H1 (cell line): ENCODE data around the gene PIGU. TPM values are rescaled to one million over a fixed set of nuclear protein-coding genes. Genes with fewer than 3 reads are reported as not detected.

ENCODE experiments used
- CTCF ChIA-PET: fragments of 300-600 bp; sonication (Branson Sonifier 250); formaldehyde crosslinking; loops from one replicate; lab custom pipeline; 2021; ENCODE audit not compliant: partially characterized antibody; lab: Charles Lee
- POLR2A ChIA-PET: fragments of 300-600 bp; sonication (Branson Sonifier 250); formaldehyde crosslinking; loops from one replicate; lab custom pipeline; 2021; ENCODE audit warnings: inconsistent platforms; ENCODE audit not compliant: partially characterized antibody; lab: Charles Lee
- DNase-seq, 2 experiments: peaks; one replicate each; pipeline versions ENCODE4 v3.0.0 to v3.0.0-alpha.2; 2010 to 2022; ENCODE audit warnings: low spot score in 2 of 2, low read depth in 1 of 2, mixed read lengths in 1 of 2
- FAIRE-seq: peaks from 2 replicates; lab custom pipeline; 2011; peaks lifted over from hg19 to GRCh38; lab: Jason Lieb, UNC
- H2AFZ ChIP-seq: 2 replicates; pipeline ENCODE4 v1.8.1; 2012; ENCODE audit warnings: low read length, inconsistent platforms
- H2AK5ac ChIP-seq: 2 replicates; pipeline ENCODE4 v1.6.1; 2013; ENCODE audit warnings: low read depth, low read length
- H2BK120ac ChIP-seq: replicated peaks from 2 replicates; pipeline ENCODE3; 2013; ENCODE audit warnings: low read depth, low read length, inconsistent platforms
- H2BK12ac ChIP-seq: 2 replicates; pipeline ENCODE4 v1.6.1; 2013; ENCODE audit warnings: low read depth, low read length
- H2BK15ac ChIP-seq: 2 replicates; pipeline ENCODE4 v1.6.1; 2013; ENCODE audit warnings: low read length
- H2BK20ac ChIP-seq: 2 replicates; pipeline ENCODE4 v1.6.1; 2013; ENCODE audit warnings: low read length
- H2BK5ac ChIP-seq: 2 replicates; pipeline ENCODE4 v1.6.1; 2013; ENCODE audit warnings: low read depth, low read length
- H3K14ac ChIP-seq: 2 replicates; pipeline ENCODE4 v1.6.1; 2013; ENCODE audit warnings: inconsistent platforms; ENCODE audit not compliant: insufficient read length
- H3K18ac ChIP-seq: 2 replicates; pipeline ENCODE4 v1.6.1; 2013; ENCODE audit warnings: low read length; ENCODE audit errors: extremely low read depth
- H3K23ac ChIP-seq: 2 replicates; pipeline ENCODE4 v1.6.1; 2013; ENCODE audit warnings: inconsistent platforms; ENCODE audit not compliant: insufficient read length
- H3K23me2 ChIP-seq: 2 replicates; pipeline ENCODE4 v1.6.1; 2013; ENCODE audit warnings: low read depth, low read length
- H3K27ac ChIP-seq: 2 replicates; pipeline ENCODE4 v1.6.1; 2011; ENCODE audit warnings: low read depth, low read length, inconsistent platforms
- H3K27me3 ChIP-seq, 4 experiments: replicated peaks in 1 of 4; 1 replicate in 1 of 4; 2 replicates in 3 of 4; pipeline versions ENCODE4 v1.6.1 to v1.8.1; 2011 to 2013; ENCODE audit warnings: low read length in 3 of 4, mild to moderate bottlenecking in 3 of 4, inconsistent platforms in 2 of 4, mixed read lengths in 2 of 4, moderate library complexity in 1 of 4; ENCODE audit not compliant: control insufficient read depth in 3 of 4, insufficient read depth in 3 of 4; ENCODE audit errors: extremely low read depth in 1 of 4
- H3K36me3 ChIP-seq, 4 experiments: 2 replicates each; pipeline versions ENCODE4 v1.6.1 to v1.8.1; 2011 to 2013; ENCODE audit warnings: mild to moderate bottlenecking in 4 of 4, low read length in 3 of 4, moderate library complexity in 2 of 4, control low read depth in 1 of 4, inconsistent platforms in 1 of 4; ENCODE audit not compliant: insufficient read depth in 4 of 4, control insufficient read depth in 2 of 4
- H3K4ac ChIP-seq: replicated peaks from 2 replicates; pipeline ENCODE3; 2013; ENCODE audit warnings: low read length, low read depth, mixed read lengths, inconsistent platforms; ENCODE audit not compliant: insufficient read length
- H3K4me1 ChIP-seq, 4 experiments: replicated peaks in 1 of 4; 1 replicate in 1 of 4; 2 replicates in 3 of 4; pipeline versions ENCODE4 v1.6.1 to v1.8.1; 2011 to 2013; ENCODE audit warnings: low read length in 3 of 4, inconsistent platforms in 2 of 4, mixed read lengths in 1 of 4; ENCODE audit not compliant: insufficient read depth in 4 of 4, control insufficient read depth in 3 of 4
- H3K4me2 ChIP-seq, 2 experiments: 2 replicates each; pipeline versions ENCODE4 v1.6.1 to v1.8.1; 2011 to 2013; ENCODE audit warnings: low read depth in 2 of 2, low read length in 2 of 2, control low read depth in 1 of 2, inconsistent platforms in 1 of 2, mild to moderate bottlenecking in 1 of 2; ENCODE audit not compliant: insufficient read depth in 1 of 2
- H3K4me3 ChIP-seq, 4 experiments: fragments of 200-600, 300-600 bp in 1 of 4; sonication (generic), shearing (Covaris generic), sonication (Bioruptor Twin) in 1 of 4; 2 replicates each; pipeline versions ENCODE4 v1.5.1 to v1.8.1; 2011 to 2016; ENCODE audit warnings: low read length in 4 of 4, low read depth in 3 of 4, control low read depth in 2 of 4, inconsistent platforms in 2 of 4, mild to moderate bottlenecking in 2 of 4, mixed read lengths in 1 of 4, moderate library complexity in 1 of 4; ENCODE audit not compliant: insufficient read depth in 2 of 4; ENCODE audit errors: extremely low read depth in 1 of 4
- H3K56ac ChIP-seq: replicated peaks from 2 replicates; pipeline ENCODE3; 2013; ENCODE audit warnings: low read depth, mild to moderate bottlenecking, mixed read lengths, low read length, inconsistent platforms; ENCODE audit not compliant: insufficient read length
- H3K79me1 ChIP-seq: 2 replicates; pipeline ENCODE4 v1.6.1; 2013; ENCODE audit warnings: low read depth, low read length, control low read depth
- H3K79me2 ChIP-seq, 2 experiments: 2 replicates each; pipeline versions ENCODE4 v1.6.1 to v1.8.1; 2012 to 2013; ENCODE audit warnings: low read length in 2 of 2, mild to moderate bottlenecking in 2 of 2, inconsistent platforms in 1 of 2; ENCODE audit not compliant: insufficient read depth in 2 of 2, control insufficient read depth in 1 of 2
- H3K9ac ChIP-seq, 4 experiments: replicated peaks in 1 of 4; 1 replicate in 1 of 4; 2 replicates in 3 of 4; pipeline versions ENCODE4 v1.6.1 to v1.8.1; 2011 to 2013; ENCODE audit warnings: low read depth in 3 of 4, low read length in 3 of 4, control low read depth in 2 of 4, mild to moderate bottlenecking in 2 of 4, moderate library complexity in 2 of 4, inconsistent platforms in 1 of 4; ENCODE audit errors: extremely low read depth in 1 of 4
- H3K9me3 ChIP-seq, 2 experiments: 2 replicates each; pipeline versions ENCODE4 v1.6.1 to v1.8.1; 2012 to 2013; ENCODE audit warnings: mild to moderate bottlenecking in 2 of 2, moderate library complexity in 2 of 2, control low read depth in 1 of 2, inconsistent platforms in 1 of 2, low read depth in 1 of 2, low read length in 1 of 2, mixed read lengths in 1 of 2; ENCODE audit not compliant: insufficient read depth in 2 of 2
- H4K20me1 ChIP-seq, 2 experiments: replicated peaks in 1 of 2; 2 replicates each; pipeline versions ENCODE3 to v1.8.1; 2011 to 2013; ENCODE audit warnings: inconsistent platforms in 2 of 2, low read length in 2 of 2, mild to moderate bottlenecking in 1 of 2; ENCODE audit not compliant: insufficient read depth in 2 of 2, control insufficient read depth in 1 of 2
- H4K5ac ChIP-seq: 2 replicates; pipeline ENCODE4 v1.6.1; 2013; ENCODE audit warnings: low read length, low read depth, mixed read lengths, inconsistent platforms; ENCODE audit not compliant: insufficient read length
- H4K8ac ChIP-seq: 2 replicates; pipeline ENCODE4 v1.8.0; 2013; ENCODE audit warnings: mild to moderate bottlenecking, moderate library complexity, low read length, inconsistent platforms; ENCODE audit not compliant: insufficient read depth; ENCODE audit errors: extremely low read depth
- H4K91ac ChIP-seq: replicated peaks from 2 replicates; pipeline ENCODE3; 2013; ENCODE audit warnings: low read length, mixed read lengths, inconsistent platforms; ENCODE audit not compliant: insufficient read length
- CBX8 ChIP-seq: fragments of 300-800, 300-1000 bp; sonication (generic); IDR thresholded peaks from 2 replicates; pipeline ENCODE4 v1.7.1; 2016; ENCODE audit warnings: low read depth, low read length, borderline replicate concordance
- CREB1 ChIP-seq: IDR thresholded peaks from 2 replicates; pipeline ENCODE4 v1.6.1; 2012; ENCODE audit warnings: inconsistent platforms
- SIN3A ChIP-seq, 2 experiments: IDR thresholded peaks in 1 of 2; conservative IDR thresholded peaks in 1 of 2; 2 replicates each; pipeline ENCODE4 v1.6.1; 2011 to 2012; ENCODE audit warnings: low read length in 2 of 2, improper control_type of control experiment in 1 of 2, low read depth in 1 of 2, mild to moderate bottlenecking in 1 of 2
- SIRT6 ChIP-seq: IDR thresholded peaks from one replicate; pipeline ENCODE4 v1.7.1; 2012; ENCODE audit warnings: low read length, inconsistent platforms
- TAF7 ChIP-seq: optimal IDR thresholded peaks from 2 replicates; pipeline ENCODE3; 2011; ENCODE audit warnings: low read depth, mild to moderate bottlenecking, inconsistent platforms, low read length, moderate library complexity, borderline replicate concordance
- WGBS, 2 experiments: shearing (Covaris generic) in 1 of 2; methylation state at CpG; one replicate each; pipeline versions ENCODE4 v1.1.6 to v1.1.7; 2013 to 2015; ENCODE audit warnings: low lambda C conversion rate in 2 of 2, mixed read lengths in 2 of 2, inconsistent platforms in 1 of 2, low coverage in 1 of 2, missing lambda C conversion rate in 1 of 2; ENCODE audit not compliant: insufficient replicate concordance in 2 of 2, insufficient coverage in 1 of 2, insufficient read length in 1 of 2; ENCODE audit errors: extremely low coverage in 1 of 2, missing lambda C conversion rate in 1 of 2; 5-methylcytosine and 5-hydroxymethylcytosine counted together
- polyA plus RNA-seq, 7 experiments: library from polyadenylated mRNA; depleted of rRNA in 3 of 7; stranded (reverse) in 5 of 7; unstranded in 2 of 7; fragments of >200 nt in 5 of 7; fragments of 200-250 nt in 2 of 7; gene quantifications; 1 replicate in 5 of 7; 2 replicates in 1 of 7; 4 replicates in 1 of 7; pipeline versions ENCODE4 v1.2.1 to v1.2.3, GENCODE V29; 2011 to 2013; ENCODE audit warnings: missing spikeins in 2 of 7, mixed read lengths in 2 of 7
- total RNA-seq: library from RNA; stranded (reverse); fragmentation: NEBNext Ultra II Directional; extraction: Animal tissue kit (Norgen Biotek cat#: 25700); gene quantifications from 2 replicates; pipeline ENCODE4 v1.2.1, GENCODE V29; 2021
- TF ChIP-seq, protein P1 (sequence below): IDR thresholded peaks from 2 replicates; pipeline ENCODE4 v1.6.1; 2011; ENCODE audit warnings: low read length, improper control_type of control experiment

The PIGU gene
- total and polyA plus RNA-seq, 2 of the 8 experiments (the other 6 are each of a cell fraction or from before 2014, with no cell fraction given): 28.3 to 117 TPM

- no peaks in the 10 kb centered on the region for H4K20me1 ChIP-seq
- no peak overlapping the region for H3K4me3 ChIP-seq
- H3K36me3 ChIP-seq: peaks cover 0 to 9% (median 5%) of the 10 kb centered on the region in 4 experiments; a peak in 4 of 8 replicates
- FAIRE-seq (no peak), DNase-seq (no peak)
- no peak overlapping the region for H3K23ac ChIP-seq
- POLR2A ChIA-PET: interaction anchor here (0.6 kb wide), 1 partner anchor 12 kb away, joined by 3 read pairs; no protein-coding TSS in a partner anchor
- no peaks in the 10 kb centered on the region for H3K79me1 ChIP-seq
- no peak overlapping the region for H4K8ac ChIP-seq
- no peak overlapping the region for H3K4ac ChIP-seq
- no peak overlapping the region for H2BK20ac ChIP-seq
- 85% methylated on average over 1 of the region's 1 CpG; no CpG with 5 or more reads in 1 of the 2 experiments for WGBS, 2 experiments
- no peaks in the 10 kb centered on the region for H3K79me2 ChIP-seq
- no peak overlapping the region for H3K18ac ChIP-seq
- TF ChIP-seq SIRT6 (no peak), SIN3A (conservative IDR thresholded peaks at IDR 0.05 in 1 of 2, IDR thresholded peaks at IDR 0.05 in 1 of 2; ENCODE audit: low read depth in 1 of 2, low read length in 2 of 2) (no peak), TAF7 (no peak), CREB1 (no peak), CBX8 (no peak)
- TF ChIP-seq, protein P1, sequence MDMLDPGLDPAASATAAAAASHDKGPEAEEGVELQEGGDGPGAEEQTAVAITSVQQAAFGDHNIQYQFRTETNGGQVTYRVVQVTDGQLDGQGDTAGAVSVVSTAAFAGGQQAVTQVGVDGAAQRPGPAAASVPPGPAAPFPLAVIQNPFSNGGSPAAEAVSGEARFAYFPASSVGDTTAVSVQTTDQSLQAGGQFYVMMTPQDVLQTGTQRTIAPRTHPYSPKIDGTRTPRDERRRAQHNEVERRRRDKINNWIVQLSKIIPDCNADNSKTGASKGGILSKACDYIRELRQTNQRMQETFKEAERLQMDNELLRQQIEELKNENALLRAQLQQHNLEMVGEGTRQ: no peak
- no peaks in the 10 kb centered on the region for H3K23me2 ChIP-seq
- no peak overlapping the region for H3K4me2 ChIP-seq
- no peak overlapping the region for H3K56ac ChIP-seq
- no peak overlapping the region for H2BK5ac ChIP-seq
- no peak overlapping the region for H2AFZ ChIP-seq
- H3K14ac ChIP-seq: no peak overlapping the region
- H3K9ac ChIP-seq: no peak overlapping the region
- no peaks in the 10 kb centered on the region for H3K9me3 ChIP-seq
- no peak overlapping the region for H2BK120ac ChIP-seq
- no peak overlapping the region for H2BK12ac ChIP-seq
- no peak overlapping the region for H3K27ac ChIP-seq
- no peak overlapping the region for H4K5ac ChIP-seq
- H2AK5ac ChIP-seq: no peak overlapping the region
- no peaks in the 10 kb centered on the region for H3K27me3 ChIP-seq
- CTCF ChIA-PET: interaction anchor here (0.8 to 1.6 kb wide), 3 partner anchors 9 to 84 kb away, joined by 3 to 6 read pairs (median 3); no protein-coding TSS in a partner anchor
- H3K4me1 ChIP-seq: no peaks in the 10 kb centered on the region
- H2BK15ac ChIP-seq: no peak overlapping the region
- no peak overlapping the region for H4K91ac ChIP-seq
These were observed 34.9 kb downstream of the PIGU start for GRCh38 chr20:34642009-34642408.
